ENCODE data around the gene GREB1. TPM values are rescaled to one million over a fixed set of nuclear protein-coding genes. Genes with fewer than 3 reads are reported as not detected.

The GREB1 gene
- total RNA-seq, 1 donor = under 0.01 TPM

- H3K4me3 ChIP-seq (ENCODE audit: low read depth, low read length) = no peak overlapping the region
- DNase-seq (ENCODE audit: low read depth) = no peak
- TF ChIP-seq CTCF (IDR thresholded peaks at IDR 0.05; ENCODE audit: insufficient read depth, low read depth, low read length) = no peak
Measured at GRCh38 chr2:11618708-11619062, 84.8 kb downstream of the GREB1 start.

GRCh38 chr2:11621410-11621809 lies 87.6 kb downstream of the GREB1 start:
- H3K4me3 ChIP-seq (ENCODE audit: low read depth, low read length) = no peak overlapping the region
- DNase-seq (ENCODE audit: low read depth) = no peak
- TF ChIP-seq CTCF (IDR thresholded peaks at IDR 0.05; ENCODE audit: insufficient read depth, low read depth, low read length) = no peak

GRCh38 chr2:11622611-11623010 lies 88.8 kb downstream of the GREB1 start:
- DNase-seq (ENCODE audit: low read depth) = no peak
- no peak for TF ChIP-seq CTCF (IDR thresholded peaks at IDR 0.05; ENCODE audit: insufficient read depth, low read depth, low read length)
- no peak overlapping the region for H3K4me3 ChIP-seq (ENCODE audit: low read depth, low read length)

- no peak for DNase-seq (ENCODE audit: low read depth)
- TF ChIP-seq CTCF (IDR thresholded peaks at IDR 0.05; ENCODE audit: insufficient read depth, low read depth, low read length) = no peak
- H3K4me3 ChIP-seq (ENCODE audit: low read depth, low read length) = no peak overlapping the region
Measured at GRCh38 chr2:11624893-11625292, 91.0 kb downstream of the GREB1 start.

- no peak for TF ChIP-seq CTCF (IDR thresholded peaks at IDR 0.05; ENCODE audit: insufficient read depth, low read depth, low read length)
- H3K4me3 ChIP-seq (ENCODE audit: low read depth, low read length) = no peak overlapping the region
- no peak for DNase-seq (ENCODE audit: low read depth)
Measured at GRCh38 chr2:11625671-11626070, 91.8 kb downstream of the GREB1 start.

GRCh38 chr2:11628675-11629074 lies 94.8 kb downstream of the GREB1 start:
- H3K4me3 ChIP-seq (ENCODE audit: low read depth, low read length) = no peak overlapping the region
- no peak for DNase-seq (ENCODE audit: low read depth)
- TF ChIP-seq CTCF (IDR thresholded peaks at IDR 0.05; ENCODE audit: insufficient read depth, low read depth, low read length) = no peak

- no peak for TF ChIP-seq CTCF (IDR thresholded peaks at IDR 0.05; ENCODE audit: insufficient read depth, low read depth, low read length)
- no peak overlapping the region for H3K4me3 ChIP-seq (ENCODE audit: low read depth, low read length)
- DNase-seq (ENCODE audit: low read depth) = no peak
Measured at GRCh38 chr2:11629215-11629614, 95.4 kb downstream of the GREB1 start.
